Activated naive CD4-positive, alpha-beta T cell (primary cell): ENCODE measurements around the gene TOR1A.

Experiments used
- DNase-seq, 4 experiments: peaks; one replicate each; lab custom pipeline; 2025; lab: John Stamatoyannopoulos, UW

Gene TOR1A

GRCh38 chr9:129852579-129852978, 28.6 kb upstream of the TOR1A start:
- DNase-seq, result no peak

DNA sequence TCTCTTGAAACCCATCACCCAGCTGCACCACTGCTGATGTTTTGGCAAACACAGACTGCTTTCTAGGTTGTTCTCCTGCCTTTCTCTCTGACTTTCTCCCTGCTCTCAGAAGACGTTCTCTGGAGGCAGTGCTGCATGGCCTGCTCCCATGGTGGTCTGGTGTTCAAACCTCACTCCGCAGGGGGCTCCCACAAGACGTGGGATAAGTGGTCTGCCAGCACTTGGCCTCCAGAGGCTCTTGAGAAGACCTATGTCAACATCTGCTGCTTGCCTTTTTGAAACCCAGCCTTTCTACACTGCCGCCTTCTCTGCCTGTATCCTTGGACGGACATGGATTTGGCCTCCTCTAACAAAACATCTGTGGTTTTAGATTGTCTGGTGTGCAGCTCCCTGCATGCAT, 27.9 kb upstream of the TOR1A start:
- DNase-seq, result no peak

DNA sequence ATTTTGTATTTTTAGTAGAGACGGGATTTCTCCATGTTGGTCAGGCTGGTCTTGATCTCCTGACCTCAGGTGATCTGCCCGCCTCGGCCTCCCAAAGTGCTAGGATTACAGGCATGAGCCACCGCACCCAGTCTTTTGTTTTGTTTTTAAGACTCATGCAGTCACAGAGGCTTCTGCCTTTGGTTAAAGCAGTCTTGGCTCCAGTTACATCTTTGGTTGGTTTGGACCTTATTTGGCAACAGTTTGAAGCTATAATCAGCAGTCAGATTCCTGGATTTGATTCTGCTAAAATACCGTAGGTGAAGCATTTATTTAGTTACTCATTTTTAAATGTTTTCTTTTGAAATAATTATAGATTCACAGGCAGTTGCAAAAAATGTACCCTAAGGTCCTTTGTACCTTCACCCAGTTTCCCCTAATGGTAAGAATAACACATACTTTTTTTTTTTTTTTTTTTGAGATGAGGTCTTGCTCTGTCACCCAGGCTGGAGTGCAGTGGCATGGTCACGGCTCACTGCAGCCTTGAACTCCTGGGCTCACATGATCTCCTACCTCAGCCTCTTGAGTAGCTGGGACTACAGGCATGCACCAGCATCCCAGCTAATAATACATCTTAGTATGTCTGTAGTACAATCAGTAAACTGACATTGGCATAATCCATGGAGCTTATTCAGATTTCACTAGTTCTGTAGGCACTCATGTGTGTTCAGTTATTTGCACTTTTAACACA, 27.1 kb upstream of the TOR1A start:
- DNase-seq, result no peak

GRCh38 chr9:129849901-129850300, 26.0 kb upstream of the TOR1A start:
- DNase-seq, result no peak

DNA sequence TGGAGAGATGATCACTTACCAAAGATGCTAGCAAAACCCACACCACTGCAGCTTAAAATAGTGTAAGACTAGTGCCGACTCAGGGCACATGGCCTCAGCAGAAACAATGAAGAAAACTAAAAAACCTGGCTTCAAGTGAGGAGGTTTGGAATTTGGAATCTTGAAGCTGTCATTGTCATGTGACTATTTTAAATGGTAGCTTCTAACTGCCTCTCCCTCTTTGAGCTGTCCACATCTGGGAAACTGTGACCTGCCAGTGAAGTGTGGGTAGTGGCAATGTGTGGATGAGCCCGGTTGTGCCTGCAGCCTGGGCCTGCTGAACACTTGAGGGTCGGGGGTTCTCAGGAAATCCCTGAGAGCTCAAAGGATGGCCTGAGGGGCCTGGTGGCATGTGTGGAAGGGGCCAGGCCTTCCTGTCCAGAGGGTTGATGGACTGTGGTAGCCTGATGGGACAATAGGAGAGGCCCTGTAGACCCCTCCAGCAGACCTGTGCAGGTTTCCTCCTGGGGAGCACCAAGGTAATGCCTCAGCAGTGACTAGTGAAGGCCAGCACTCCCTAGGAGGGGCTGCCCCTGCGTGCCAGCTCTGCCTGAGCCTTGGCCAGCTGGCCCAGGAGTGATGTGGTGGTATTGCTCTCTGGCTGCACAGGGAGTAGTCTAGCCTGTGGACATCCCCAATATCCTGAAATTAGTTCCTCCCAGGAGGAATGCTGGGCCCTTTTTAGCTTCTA, 24.9 kb upstream of the TOR1A start:
- no peak for DNase-seq

- no peak for DNase-seq
Measured at GRCh38 chr9:129845373-129845772, 21.4 kb upstream of the TOR1A start.

DNA sequence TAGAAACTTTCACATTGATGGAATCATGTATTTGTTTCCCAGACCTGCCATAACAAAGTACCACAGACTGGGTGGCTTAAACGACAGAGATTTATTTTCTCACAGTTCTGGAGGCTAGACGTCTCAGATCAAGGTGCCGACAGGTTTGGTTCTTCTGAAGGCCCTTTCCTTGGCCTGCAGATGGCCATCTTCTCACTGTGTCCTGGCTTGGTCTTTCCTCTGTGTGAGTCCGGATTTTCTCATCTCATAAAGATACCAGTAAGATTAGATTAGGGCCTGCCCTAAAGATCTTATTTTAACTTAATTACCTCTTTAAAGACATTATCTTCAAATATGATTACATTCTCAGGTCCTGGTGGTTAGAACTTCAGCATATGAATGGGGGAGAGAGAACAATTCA, 17.1 kb upstream of the TOR1A start:
- no peak for DNase-seq

- no peak for DNase-seq
Measured at GRCh38 chr9:129840034-129840433, 16.1 kb upstream of the TOR1A start.

DNA sequence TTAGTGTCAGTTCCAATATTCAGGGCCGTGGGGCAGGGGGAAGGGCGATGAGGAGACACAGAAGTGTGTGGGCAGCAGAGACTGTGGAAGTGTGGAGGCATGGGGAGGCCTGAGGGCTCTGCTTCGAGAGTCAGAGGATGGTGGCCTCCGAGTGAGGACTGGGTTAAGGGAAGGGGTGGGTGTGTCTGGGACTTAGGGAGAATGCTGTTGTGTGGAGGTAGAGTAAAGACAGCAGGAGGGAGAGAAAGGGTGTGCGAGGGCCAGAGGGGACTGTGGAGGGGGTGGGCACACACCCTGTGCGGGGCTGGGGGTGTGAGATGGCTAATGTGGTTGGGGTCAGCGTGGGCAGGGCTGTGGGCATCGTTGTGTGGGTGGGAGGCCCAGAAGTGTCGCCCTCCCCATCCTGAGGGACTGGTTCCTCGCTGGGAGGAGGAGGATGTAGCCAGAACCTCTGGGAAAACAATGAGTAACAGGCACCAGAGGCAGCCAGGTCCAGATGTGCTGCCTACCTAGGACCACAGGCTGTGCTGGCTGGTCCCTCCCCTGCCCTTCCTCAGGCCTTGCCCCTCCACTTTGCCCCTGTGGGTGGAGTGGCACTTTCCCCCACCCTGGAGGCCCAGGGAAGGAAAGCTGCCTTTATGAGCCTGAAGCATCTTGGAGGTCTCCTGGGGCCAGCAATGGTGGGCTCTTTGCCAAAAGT, 15.5 kb upstream of the TOR1A start:
- no peak for DNase-seq

DNA sequence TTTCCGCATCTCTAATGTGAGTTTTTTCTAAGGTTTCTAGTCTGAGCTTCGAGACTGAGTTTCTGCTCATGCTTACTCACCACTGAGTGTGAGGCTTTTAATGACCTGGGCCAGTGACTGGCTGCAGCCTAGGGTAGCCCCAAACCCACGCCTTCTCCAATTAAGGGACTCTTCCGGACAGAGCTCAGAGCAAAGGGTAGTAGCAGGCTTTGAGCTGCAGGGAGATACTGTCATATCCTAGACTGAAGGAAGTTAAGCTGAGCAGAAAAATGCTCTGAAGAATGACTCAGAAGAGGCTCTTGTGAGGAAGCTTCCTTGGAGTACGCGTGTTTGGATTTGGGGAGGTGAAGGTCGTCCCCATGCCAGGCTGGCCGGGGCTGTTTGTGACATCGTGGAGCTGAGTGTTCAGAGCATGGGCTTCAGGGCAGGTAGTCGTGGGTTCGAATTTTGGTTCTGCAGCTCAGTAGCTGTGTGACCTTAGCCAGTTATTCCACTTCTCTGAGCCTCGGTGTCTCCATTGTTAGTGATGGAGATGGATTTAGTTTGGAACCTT, 14.8 kb upstream of the TOR1A start:
- no peak for DNase-seq

DNA sequence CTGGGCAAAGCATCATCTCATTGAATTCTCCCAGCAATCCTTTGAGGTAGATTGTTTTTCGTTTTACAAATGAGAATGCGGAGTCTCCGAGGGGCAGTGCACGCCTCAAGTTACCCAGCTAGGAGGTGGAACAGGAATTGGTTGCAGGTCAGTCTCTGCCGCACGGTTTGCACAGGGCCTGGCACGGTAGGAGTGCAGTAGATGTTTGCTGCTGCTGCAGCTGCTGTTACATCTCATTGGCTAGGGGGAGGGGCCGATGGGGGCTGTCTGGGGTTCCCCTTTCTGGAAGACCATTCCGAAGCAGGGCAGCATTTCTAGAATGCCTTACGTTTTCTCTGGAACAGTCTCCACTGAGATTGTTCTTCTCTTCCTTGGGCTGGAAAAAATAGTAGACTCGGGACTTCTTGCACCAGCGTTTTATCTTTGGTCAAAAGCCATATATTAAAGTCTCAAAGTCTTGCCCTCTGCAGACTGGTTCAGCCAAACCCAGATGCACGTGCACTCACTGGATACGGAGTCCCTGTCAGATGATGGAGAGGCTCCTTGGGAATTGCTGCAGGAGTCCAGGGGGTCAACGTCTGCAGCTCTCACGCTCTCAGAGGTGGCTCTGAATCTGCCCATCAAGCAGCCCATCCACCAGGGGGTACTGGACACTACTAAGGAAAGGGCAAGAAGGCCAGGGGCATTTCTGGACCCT, 12.5 kb upstream of the TOR1A start:
- DNase-seq, result peak in 1 of 4 experiments; percentile 18

GRCh38 chr9:129835860-129836223, 11.9 kb upstream of the TOR1A start:
- no peak for DNase-seq

DNA sequence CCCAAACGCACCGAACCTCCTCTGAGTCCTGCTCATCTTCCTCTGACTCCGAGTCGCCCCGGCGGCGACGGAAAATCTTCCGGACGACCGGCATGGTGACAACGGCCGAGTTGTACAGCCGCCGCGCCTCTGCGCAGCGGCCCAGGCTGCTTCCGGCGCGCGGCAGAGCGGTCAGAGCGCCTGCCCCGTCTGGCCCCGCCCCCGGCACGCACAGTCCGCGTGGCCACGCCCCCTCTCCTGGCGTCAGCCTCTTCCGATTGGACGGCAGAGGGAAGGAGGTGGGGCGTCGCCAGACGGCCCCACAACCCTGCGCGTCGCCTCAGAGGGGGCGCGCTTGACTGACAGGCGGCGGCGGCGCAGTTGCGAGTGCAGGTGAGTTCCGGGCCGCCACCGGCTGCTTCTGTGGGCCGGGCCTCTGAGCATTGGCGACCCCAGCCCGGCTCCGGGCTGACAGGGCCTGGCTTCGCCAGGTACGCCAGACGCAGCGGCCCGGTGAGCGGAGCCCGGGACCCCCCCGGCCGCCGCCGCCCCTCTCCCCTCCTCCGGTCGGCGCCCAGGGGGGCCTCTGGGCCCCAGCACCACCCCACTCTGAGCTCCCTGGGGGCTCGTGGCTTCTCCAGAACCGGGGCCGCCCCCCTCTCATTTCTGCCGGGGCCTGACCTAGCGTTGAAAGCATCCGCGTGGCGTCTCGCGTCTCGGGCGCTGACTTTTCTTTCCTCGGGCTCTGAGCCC, 11.4 kb upstream of the TOR1A start, which contains the start of the genes C9orf78 and USP20:
Gene C9orf78 (minus strand): TSS at position 148 of the 732 bp plus-strand sequence. CDS start 54 bp downstream, at position 94.
Gene USP20 (plus strand): TSS at position 331 of the 732 bp plus-strand sequence. CDS start 17,098 bp downstream, outside the sequence.
- peak; percentile 85 to 97 (median 90) for DNase-seq

DNA sequence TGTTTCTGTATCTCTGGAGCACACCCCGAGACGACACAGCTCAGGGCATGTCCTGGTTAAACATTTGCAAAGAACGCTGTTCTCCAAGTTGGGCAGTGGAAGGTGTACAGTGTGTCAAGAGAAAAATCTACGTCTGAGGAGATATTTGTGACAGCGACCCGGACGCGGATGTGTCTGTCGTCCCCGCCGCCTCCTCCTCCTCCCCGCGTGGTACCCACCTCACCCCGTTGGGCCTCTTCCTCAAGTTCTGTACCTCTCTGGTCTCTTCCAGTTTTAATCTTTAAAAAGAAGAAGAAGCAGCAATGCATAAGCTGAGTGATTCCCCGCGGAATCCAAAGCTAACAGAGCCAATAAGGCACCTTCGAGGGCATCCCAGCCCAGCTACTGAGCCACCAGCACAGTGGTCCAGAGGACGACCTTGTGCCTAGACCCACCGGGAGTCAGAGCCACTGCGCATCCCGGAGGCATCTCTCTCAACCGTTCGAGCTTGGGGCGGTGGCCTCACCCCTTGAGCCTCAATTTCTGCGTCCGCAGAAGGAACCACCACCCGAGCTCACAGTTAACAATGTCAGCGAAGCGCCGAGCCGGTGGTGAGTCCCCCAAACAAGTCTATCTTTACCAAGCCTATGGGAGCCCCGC, 10.7 kb upstream of the TOR1A start:
- peak in 2 of 4 experiments; percentile 31 to 45 for DNase-seq

DNA sequence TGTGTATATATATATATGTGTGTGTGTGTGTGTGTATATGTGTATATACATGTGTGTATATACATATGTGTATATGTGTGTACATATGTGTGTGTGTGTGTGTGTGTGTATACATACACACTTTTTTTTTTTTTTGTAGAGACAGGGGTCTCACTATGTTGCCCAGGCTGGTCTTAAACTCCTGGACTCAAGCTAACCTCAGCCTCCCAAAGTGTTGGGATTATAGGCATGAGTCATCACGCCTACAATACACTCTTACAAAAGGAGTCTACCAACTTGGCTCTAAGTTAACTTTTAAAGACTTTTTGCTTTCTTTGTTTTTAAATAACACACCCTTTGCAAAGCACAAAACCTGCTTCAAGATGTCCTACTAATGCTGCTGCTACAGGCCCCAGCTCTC, 9.0 kb upstream of the TOR1A start:
- no peak for DNase-seq

GRCh38 chr9:129828969-129829368, 5.0 kb upstream of the TOR1A start:
- DNase-seq, result no peak

DNA sequence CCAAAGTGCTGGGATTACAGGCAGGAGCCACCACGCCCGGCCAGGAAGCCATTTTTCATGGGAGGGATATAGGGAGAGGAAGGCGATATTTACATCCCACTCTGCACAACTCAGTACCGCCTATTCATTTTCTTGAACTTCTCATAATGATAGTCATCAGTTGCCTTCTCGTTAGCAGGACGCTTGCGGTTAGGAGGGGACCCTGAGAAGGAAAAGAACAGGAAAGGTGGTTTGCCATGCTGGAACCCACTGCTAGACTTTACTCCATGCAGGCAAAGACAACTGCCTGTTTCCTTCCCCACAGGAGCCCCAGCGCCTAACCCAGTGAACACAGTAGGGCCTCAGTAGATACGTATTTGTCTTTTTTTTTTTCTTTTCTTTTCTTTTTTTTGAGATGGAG, 4.1 kb upstream of the TOR1A start:
- no peak for DNase-seq

- no peak for DNase-seq
Measured at GRCh38 chr9:129826759-129827158, 2.8 kb upstream of the TOR1A start.

- DNase-seq, result no peak
Measured at GRCh38 chr9:129826344-129826743, 2.4 kb upstream of the TOR1A start.

GRCh38 chr9:129823542-129823934, 398 bp downstream of the TOR1A start:
- DNase-seq, result no peak
